ENCODE measurements around the gene KRTAP12-4.
"Not testable (repeated sequence)": the region's sequence is repeated elsewhere in the genome, so short reads cannot be mapped to it uniquely, and the experiment has no call there.

Gene KRTAP12-4, protein sequence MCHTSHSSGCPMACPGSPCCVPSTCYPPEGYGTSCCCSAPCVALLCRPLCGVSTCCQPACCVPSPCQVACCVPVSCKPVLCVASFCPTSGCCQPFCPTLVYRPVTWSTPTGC

DNA sequence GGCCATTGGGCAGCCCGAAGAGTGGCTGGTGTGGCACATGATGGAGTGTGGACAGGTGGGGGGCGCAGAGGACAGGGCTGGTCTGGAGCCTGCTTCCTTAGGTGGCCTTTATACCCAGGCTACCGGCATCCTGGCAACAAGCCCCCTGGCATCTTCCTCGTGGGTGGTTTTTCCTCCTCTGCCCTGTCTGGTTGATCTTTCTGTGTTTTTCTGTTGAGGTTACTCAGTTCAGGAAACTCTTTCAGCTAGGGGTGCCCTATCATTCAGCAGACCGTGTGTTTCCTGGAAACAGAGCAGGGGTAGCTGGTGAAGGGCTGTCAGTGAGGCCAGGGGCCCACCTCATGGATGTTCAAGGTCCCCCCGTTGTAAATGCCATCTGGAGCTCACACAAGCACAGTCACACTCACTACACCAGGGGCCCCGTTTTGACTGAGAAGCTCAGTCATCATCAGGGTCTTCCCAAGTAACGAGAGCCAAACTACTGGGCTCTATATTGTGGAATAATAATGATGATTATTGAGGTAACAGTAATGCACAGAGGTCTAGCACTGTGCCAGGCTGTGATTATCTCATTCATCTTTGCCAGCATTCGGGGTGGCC lies at the start of gene KRTAP12-4:
Gene KRTAP12-4, minus strand, starts transcription at position 84 of the 600 bp plus-strand sequence. Its CDS starts 45 bp downstream, at position 39.
- FAIRE-seq: no peak

DNA sequence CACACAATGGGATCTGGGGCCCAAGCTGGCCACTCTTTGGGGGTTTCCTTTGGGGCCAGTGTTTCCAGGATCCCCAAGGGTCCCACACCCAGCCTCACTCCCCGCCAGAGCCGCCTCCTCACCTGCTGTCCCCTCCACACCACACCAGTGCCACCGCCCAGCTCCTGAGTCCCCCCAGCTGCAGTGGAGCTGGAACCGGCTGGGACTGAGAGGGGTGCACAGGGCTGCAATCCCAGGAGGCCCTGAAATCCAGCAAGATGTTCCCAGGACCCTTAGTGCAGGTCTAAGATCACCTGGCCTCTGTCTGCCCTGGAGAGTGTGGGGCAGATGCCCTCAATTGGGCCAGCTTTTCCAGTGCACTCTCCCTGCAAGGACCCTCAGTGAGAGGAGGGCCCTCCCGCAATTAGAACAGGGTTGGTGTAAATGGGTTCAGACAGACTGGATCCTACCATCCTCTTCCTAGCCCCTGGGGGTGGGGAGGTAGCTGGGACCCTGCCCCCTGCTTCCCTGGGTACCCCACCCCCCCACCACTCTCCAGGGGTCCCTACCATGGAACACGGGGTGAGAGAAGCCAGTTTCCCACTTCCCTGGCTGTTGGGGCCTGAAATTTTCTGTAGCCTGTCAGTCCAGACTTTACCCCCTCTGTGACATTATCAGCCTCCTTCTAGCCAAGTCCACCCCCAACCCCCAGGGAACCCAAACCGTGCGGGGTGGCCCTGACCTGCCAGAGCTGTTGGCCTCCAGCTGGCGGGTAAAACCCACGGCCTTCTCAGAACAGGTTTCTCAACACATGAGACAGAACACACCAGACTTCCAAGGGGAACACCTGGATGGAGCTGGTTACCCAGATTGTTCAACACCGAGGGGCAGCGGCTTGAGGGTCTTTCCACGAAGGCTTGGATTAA lies 49.5 kb upstream of the KRTAP12-4 start:
- no peak for FAIRE-seq

DNA sequence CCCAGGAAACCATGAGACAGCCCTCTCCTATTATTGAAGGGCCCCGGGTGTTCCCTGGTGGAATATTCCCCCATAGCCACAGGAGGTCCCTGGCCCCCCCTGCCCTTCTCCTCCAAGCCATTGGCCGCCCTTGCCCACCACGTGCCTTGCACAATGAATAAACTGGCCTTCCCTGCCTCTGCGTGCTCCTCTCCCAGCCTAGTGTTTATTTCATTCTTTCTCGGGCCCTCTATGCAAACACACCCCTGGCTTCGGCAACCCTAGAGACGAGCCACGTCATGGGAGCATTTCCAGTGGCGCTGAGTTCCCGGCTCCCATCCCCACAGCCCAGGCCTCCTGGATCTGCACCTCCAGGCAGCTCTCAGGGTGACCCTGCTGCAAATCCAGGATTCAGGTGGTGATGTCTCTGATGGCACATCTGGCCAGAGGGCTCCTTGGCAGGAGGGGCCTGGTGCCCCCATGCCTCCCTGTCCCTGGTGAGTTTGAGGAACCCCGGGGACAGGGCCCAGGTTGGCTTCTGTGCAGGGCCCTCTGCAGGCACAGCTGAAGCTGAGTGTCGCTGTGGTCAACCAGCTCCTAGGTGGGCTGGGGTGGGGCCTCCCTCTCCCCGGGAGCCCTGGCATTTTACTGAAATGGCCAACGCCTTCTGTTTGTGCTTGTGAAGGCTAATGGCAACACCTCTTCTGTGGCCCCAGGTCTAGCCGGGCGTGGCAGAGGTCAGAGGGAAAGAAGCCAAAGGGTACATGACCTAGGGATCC lies 48.7 kb upstream of the KRTAP12-4 start:
- FAIRE-seq: no peak

DNA sequence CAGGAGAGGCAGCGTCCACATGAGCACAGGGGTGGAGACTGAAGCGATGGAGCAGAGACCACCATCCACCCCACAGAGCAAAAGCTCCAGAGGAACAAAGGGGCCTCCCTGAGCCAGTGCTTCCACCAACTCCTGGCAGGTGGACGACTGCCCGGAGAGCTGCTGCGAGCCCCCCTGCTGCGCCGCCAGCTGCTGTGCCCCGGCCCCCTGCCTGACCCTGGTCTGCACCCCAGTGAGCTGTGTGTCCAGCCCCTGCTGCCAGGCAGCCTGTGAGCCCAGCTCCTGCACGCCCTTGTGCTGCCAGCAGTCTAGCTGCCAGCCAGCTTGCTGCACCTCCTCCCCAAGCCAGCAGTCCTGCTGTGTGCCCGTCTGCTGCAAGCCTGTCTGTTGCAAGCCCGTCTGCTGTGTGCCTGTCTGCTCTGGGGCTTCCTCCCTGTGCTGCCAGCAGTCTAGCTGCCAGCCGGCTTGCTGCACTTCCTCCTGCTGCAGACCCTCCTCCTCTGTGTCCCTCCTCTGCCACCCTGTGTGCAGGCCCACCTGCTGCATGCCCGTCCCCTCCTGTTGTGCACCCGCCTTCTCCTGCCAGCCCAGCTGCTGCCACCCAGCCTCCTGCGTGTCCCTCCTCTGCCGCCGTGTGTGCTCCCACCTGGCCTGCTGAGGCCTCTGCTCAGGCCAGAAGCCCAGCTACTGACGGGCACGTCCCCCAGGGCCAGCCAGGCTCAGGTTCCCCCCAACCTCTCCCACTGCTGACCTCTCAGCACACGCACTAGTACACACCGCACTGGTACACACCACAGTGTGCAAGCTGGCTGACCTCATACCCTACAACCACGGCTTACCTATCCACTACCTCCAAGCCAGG lies 47.9 kb upstream of the KRTAP12-4 start:
- no peak for FAIRE-seq

DNA sequence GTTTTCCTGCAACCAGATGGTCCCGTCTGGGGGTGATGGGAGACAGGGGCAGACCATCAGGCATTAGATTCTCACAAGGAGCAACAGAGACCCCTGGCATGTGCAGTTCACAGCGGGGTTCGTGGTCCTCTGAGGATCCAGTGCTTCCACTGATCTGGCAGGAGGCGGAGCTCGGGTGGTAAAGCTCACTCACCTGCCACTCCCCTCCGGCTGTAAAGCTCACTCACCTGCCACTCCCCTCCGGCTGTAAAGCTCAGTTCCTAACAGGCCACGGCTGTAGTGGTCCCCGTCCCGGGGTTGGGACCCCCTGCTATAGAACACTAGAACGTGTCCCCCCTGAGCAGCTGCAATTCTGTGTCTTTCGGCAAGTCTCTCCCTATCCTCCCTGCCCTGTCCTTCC lies 47.1 kb upstream of the KRTAP12-4 start:
- no peak for FAIRE-seq

DNA sequence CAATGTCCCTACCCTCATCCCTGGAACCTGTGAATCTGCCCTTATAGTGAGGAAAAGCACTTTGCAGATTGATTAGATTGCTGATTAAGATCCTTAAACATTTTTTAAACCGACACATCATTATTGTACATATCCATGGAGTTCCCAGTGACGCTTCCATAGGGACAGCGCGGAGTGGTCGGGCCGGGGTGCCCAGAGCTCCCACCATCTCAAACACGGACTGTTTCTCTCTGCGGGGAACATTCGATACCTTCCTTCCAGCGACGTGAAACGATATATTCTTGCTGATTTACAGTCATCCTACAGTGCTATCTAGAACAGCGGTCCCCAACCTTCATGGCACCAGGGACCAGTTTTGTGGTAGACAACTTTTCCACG lies 46.6 kb upstream of the KRTAP12-4 start:
- no peak for FAIRE-seq

DNA sequence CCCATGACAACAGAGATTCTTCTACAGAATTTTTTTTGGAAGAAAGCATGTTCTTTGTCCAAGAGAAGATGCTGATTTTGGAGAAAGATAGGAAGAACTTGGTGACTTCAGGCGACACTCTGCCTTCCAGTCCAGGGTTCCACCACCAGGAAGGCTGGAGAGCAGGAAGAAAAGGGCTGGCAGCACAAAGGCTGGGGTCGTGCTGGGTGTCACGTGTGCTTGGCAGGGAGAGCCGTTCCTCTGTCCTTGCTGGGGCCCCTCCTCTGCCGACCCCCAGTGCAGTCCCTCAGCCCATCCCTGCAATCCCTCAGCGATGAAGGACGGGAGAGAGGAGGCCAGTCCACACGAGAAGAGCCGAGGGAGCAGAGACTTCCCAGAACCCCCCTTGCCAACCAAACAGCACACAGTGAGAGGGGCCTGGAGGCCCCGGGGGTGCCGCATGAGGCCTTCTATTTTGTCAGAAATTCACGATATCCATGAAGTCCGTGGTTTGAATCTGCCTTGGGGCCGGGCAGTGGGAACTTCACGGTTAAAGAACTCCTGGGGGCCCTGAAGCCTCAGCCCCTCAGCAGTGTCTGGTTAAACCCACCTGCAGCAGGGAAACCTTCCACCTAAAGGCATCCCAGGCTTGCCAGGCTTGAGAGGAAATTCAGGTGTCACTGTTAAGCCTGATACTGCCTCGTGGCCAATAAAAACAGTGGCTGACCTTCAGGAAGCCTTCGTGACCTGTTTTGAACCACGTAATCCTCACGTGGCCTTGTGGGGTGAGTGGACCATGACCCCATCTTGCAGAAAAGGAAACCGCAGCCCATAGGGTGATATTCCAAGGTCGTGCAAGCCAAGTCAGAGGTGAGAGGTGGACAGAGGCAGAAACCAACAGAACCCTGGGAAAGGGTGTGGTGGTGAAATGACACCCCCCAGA lies 45.9 kb upstream of the KRTAP12-4 start:
- FAIRE-seq: no peak

DNA sequence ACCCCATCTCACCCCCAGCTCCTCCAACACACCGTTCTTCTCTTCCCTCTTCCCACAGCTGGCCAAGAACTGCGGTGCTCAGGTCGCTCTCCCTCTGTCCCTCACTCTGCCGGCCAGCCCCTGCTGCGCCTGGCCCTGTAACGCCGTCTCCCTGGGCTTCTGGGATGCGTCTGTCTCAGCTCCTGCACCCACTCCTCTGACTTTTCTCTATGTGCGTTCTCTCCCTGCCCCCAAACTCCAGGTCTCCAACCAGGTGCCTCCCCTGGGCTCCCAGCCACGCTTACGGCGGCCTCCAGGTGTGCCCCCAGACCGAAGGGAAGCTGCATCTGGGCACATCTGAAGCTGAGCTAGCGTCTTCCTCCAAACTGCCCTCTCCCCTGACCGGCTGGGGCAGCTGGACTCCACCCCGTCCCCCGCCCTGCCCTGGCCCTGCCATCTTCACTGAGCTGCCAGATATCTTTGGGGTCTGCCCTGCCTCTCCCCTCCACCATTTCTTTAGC lies 45.1 kb upstream of the KRTAP12-4 start:
- FAIRE-seq: no peak

DNA sequence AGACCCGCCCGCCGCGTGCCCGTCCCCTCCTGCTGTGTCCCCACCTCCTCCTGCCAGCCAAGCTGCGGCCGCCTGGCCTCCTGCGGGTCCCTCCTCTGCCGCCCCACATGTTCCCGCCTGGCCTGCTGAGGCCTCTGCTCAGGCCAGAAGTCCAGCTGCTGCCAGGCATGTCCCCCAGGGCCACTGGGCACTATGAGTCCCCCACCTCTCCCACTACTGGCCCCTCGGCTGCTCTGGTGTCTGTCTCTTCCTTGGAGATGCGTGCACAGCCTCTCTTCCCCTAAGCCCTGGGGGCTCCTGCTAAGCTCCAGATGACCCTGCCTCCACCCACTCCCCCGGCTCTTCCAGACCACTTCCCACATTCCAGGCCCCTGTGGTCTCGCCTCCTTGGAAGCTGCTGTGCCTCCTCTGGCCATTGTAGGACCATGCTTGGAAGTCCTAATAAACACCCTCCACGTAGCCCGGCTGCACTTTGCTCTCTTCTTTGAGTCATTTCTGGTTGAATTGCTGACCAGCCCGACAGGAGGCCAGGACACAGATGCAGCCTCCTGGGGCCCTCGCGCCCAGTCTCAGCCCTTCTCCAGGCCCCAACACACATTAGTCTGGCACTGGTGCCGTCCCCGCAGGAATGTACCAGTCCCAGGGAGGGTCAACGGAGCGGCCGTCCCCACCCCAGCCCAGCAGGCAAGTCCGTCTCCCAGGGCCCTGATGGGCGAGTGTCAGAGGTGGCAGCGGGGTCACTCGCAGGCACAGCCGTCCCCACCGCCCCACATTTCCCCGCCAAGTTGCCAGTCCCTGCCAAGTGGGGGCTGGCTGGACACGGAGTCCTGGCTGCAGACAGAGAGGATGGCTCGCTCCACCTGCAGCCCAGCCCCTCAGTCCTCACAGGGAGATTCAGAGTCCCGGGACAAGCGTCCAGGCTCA lies 43.6 kb upstream of the KRTAP12-4 start:
- no peak for FAIRE-seq

DNA sequence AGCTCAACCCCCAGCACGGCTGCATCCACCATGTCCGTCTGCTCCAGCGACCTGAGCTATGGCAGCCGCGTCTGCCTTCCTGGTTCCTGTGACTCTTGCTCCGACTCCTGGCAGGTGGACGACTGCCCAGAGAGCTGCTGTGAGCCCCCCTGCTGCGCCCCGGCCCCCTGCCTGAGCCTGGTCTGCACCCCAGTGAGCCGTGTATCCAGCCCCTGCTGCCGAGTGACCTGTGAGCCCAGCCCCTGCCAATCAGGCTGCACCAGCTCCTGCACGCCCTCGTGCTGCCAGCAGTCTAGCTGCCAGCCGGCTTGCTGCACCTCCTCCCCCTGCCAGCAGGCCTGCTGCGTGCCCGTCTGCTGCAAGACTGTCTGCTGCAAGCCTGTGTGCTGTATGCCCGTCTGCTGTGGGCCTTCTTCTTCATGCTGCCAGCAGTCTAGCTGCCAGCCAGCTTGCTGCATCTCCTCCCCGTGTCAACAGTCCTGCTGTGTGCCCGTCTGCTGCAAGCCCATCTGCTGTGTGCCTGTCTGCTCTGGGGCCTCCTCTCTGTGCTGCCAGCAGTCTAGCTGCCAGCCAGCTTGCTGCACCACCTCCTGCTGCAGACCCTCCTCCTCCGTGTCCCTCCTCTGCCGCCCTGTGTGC lies 42.8 kb upstream of the KRTAP12-4 start, which contains the start of gene KRTAP10-12:
Gene KRTAP10-12, plus strand, starts transcription at position 1 of the 639 bp plus-strand sequence. Its CDS starts 30 bp downstream, at position 31.
- FAIRE-seq: not testable (repeated sequence)

DNA sequence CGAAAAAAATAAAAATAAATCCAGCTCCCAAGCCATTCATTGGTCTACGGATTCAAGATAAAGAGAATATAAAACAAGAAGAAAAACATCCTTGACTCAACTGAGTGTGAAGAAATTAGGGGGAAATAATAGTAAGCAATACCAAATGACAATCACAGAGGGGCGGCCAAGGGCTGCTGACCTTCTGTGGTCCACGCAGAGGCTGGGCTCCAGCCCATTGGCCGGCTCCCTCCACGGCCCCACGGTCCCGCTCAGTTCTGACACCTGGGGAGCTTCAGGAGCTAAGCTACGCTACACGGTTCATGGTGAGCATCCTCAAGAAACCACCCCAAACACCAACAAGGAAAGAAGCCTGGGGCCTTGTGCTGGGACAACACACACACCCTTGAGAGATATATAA lies 42.1 kb upstream of the KRTAP12-4 start:
- no peak for FAIRE-seq

DNA sequence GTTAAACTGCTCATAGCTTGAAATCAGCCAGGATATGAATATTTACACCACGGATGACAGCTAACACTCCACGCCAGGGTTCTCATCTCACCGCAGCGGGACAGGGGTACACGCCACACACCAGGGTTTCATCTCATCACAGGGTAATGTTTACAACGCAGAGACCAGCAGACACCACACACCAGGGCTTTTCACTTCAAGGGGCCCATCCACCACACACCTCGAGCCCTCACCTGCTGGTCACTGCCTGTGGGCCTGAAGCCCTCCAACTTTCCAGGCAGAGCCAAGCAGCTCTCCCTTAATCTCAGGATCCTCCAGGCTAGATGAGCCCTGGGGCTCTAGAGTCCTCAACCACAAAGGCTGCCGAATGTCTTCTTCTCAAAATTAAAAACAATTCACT lies 41.2 kb upstream of the KRTAP12-4 start:
- FAIRE-seq: no peak

DNA sequence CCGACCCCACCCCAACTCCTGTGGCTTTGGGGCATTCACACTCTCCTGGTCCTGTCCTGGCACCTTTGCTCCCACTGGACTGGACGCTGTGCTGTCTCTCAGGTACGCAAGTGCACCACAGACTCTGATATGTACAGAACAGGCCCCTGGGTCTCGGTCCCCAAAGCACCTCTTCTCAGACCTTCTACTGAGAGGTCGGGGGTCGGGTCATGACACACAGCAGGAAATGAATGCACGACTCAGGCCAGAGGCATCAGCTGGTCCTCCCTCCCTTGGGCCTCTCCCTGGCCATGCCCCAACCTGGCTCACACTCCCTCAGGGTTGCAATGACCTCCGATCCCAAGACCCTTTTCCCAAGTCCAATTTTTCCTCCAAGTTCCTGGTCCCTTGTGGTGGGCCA lies 40.7 kb upstream of the KRTAP12-4 start:
- FAIRE-seq: no peak

DNA sequence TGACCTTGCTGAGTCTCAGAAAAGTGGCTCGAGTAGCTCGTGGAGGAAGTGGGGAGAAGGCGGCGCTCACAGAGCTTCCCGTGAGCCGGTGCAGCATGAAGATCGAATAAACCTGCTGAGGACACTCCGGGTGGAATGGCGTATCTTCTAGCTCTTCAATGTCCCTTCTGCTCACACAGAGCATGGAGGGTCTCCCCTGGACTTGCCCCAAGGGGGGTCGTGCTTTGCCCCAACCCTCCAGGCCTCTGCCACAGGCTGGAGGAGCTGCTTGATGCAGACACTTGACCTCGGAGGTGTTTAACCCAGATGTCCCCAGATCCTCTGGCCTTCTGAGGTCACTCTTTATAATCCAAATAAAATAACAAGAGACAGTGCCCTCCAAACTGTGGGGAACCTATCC lies 40.3 kb upstream of the KRTAP12-4 start:
- no peak for FAIRE-seq

DNA sequence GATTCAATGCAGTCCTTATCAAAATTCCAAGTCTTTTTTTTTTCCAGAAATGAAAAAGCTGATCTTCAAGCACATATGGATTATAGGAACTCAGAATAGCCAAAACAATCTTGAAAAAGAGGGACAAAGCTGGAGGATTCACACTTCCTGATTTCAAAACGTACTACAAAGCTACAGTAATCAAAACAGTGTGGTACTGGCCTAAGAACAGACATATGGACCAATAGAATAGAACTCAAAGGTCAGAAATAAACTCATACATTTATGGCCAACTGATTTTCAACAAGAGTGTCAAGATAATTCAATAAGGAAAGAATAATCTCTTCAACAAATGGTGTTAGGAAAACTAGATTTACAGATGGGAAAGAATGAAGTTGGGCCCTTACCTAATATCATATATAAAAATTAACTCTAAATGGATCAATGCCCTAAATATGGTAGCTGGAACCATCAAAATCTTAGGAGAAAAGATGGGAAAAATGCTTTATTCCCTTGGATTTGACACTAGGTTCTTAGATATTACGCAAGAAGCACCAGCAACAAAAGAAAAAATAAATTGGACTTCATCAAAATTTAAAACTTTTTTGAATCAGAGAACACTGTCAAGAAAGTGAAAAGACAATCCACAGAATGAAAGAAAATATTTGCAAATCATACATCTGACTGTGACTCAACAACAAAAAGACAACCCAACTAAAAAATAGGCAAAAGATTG lies 38.5 kb upstream of the KRTAP12-4 start:
- FAIRE-seq: no peak

DNA sequence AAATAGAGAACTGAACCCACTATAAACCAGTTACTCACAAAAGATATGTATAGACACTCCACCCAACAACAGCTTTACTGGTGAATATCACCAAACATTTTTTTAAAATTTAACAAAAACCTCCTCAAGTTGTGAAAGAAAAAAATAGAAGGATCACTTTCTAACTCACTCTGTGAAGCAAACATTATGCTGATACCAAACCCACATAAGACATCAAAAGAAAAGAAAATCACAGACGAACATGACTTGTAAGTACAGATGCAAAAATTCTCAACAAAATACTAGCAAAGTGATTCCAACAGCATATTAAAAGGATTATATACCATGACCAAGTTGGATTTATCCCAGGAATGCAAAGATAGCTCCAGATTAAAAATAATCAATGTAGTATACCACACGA lies 37.2 kb upstream of the KRTAP12-4 start:
- FAIRE-seq: no peak

DNA sequence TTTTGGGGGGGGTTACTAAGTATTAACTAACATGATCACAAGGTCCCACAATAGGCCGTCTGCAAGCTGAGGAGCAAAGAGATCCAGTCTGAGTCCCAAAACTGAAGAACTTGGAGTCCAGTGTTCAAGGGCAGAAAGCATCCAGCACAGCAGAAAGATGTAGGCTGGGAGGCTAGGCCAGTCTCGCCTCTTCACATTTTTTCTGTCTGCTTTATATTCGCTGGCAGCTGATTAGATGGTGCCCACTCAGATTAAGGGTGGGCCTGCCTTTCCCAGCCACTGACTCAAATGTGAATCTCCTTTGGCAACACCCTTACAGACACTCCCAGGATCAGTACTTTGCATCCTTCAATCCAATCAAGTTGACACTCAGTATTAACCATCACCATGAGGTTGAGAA lies 35.3 kb upstream of the KRTAP12-4 start:
- not testable (repeated sequence) for FAIRE-seq

DNA sequence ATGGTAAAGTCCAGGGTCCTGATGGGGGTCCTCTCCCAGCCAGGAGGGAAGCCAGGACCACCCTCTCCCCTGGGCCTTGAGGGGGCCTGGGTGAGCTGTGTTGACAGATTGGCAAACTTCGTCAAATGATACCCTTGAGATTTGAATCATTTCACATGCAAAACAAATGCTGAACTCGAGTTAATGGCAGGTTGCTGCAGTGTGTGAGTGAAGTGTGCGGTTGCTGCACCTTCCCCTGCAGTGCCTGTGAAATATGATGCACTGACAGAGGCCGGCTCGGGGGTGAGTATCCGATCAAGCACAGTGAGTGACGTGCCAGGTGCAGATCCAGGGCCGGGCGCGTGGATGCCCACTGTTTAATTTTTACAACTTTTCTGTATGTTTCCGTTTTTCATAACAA lies 33.2 kb upstream of the KRTAP12-4 start:
- no peak for FAIRE-seq

All from islet of Langerhans (tissue), 1 donor.